HG02759 (cell line): Measurements from ENCODE around the gene RRP15.
A peak's percentile ranks its signal among the peaks of the same experiment; 100 is the strongest.

Experiments
- ATAC-seq: cut with Tn5 transposase; IDR thresholded peaks from one replicate; pipeline ENCODE4 v1.9.1; 2021; ENCODE audit warnings: mild to moderate bottlenecking, moderate library complexity; ENCODE audit not compliant: unreplicated experiment

Gene RRP15

GRCh38 chr1:218332416-218332815, 47.3 kb downstream of the RRP15 start:
- ATAC-seq = no peak

GRCh38 chr1:218336328-218336727, 51.2 kb downstream of the RRP15 start:
- ATAC-seq = no peak

GRCh38 chr1:218339267-218339831, 54.3 kb downstream of the RRP15 start:
- peak; percentile 58 for ATAC-seq

GRCh38 chr1:218341325-218341724, 56.2 kb downstream of the RRP15 start:
- ATAC-seq = no peak

GRCh38 chr1:218342091-218342490, 57.0 kb downstream of the RRP15 start:
- no peak for ATAC-seq

GRCh38 chr1:218344814-218345672, 60.0 kb downstream of the RRP15 start, which contains the start of gene TGFB2:
Gene TGFB2, plus strand, starts transcription at chr1:218345336. Its CDS starts 1,366 bp downstream, at chr1:218346702.
- peak; percentile 42 for ATAC-seq

GRCh38 chr1:218345673-218346390, 60.7 kb downstream of the RRP15 start:
- ATAC-seq = peak; percentile 76

- ATAC-seq = no peak
These were observed 61.5 kb downstream of the RRP15 start for GRCh38 chr1:218346391-218347204.

GRCh38 chr1:218347336-218347722, 62.2 kb downstream of the RRP15 start:
- ATAC-seq = no peak

GRCh38 chr1:218347723-218348627, 62.9 kb downstream of the RRP15 start:
- ATAC-seq = no peak

GRCh38 chr1:218348628-218349071, 63.6 kb downstream of the RRP15 start:
- no peak for ATAC-seq

GRCh38 chr1:218349348-218350034, 64.4 kb downstream of the RRP15 start:
- ATAC-seq = no peak

GRCh38 chr1:218350035-218350525, 65.0 kb downstream of the RRP15 start:
- no peak for ATAC-seq

GRCh38 chr1:218350801-218351266, 65.7 kb downstream of the RRP15 start:
- ATAC-seq = no peak

- ATAC-seq = peak; percentile 52
These were observed 66.4 kb downstream of the RRP15 start for GRCh38 chr1:218351391-218352074.

GRCh38 chr1:218352075-218352438, 67.0 kb downstream of the RRP15 start:
- no peak for ATAC-seq

- no peak for ATAC-seq
These were observed 68.6 kb downstream of the RRP15 start for GRCh38 chr1:218353656-218354055.

- no peak for ATAC-seq
These were observed 70.2 kb downstream of the RRP15 start for GRCh38 chr1:218355278-218355677.
